Cardiac fibroblast (primary cell): ENCODE measurements around the gene GPATCH2L.

ENCODE experiments used
- DNase-seq, 2 donors: peaks; one replicate each; pipeline versions ENCODE4 v3.0.0 to v3.0.0-alpha.2; 2010; ENCODE audit warnings: low read depth in 2 of 2
- H3K4me3 ChIP-seq, 2 donors: replicated peaks in 1 of 2; 1 replicate in 1 of 2; 2 replicates in 1 of 2; pipeline ENCODE4 v1.5.1; 2011; ENCODE audit warnings: low read depth in 2 of 2, low read length in 2 of 2, mild to moderate bottlenecking in 2 of 2, moderate library complexity in 1 of 2
- TF ChIP-seq, protein P1 (sequence below): IDR thresholded peaks from one replicate; pipeline ENCODE4 v1.5.1; 2011; ENCODE audit warnings: low read depth, mild to moderate bottlenecking, low read length, inconsistent platforms

Gene GPATCH2L

GRCh38 chr14:76253111-76253510 is 101.4 kb downstream of the GPATCH2L start:
- DNase-seq = no peak
- TF ChIP-seq, protein P1, sequence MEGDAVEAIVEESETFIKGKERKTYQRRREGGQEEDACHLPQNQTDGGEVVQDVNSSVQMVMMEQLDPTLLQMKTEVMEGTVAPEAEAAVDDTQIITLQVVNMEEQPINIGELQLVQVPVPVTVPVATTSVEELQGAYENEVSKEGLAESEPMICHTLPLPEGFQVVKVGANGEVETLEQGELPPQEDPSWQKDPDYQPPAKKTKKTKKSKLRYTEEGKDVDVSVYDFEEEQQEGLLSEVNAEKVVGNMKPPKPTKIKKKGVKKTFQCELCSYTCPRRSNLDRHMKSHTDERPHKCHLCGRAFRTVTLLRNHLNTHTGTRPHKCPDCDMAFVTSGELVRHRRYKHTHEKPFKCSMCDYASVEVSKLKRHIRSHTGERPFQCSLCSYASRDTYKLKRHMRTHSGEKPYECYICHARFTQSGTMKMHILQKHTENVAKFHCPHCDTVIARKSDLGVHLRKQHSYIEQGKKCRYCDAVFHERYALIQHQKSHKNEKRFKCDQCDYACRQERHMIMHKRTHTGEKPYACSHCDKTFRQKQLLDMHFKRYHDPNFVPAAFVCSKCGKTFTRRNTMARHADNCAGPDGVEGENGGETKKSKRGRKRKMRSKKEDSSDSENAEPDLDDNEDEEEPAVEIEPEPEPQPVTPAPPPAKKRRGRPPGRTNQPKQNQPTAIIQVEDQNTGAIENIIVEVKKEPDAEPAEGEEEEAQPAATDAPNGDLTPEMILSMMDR = no peak
- H3K4me3 ChIP-seq = no peak overlapping the region

GRCh38 chr14:76256545-76256944 is 104.8 kb downstream of the GPATCH2L start:
- TF ChIP-seq, protein P1 = no peak

DNA sequence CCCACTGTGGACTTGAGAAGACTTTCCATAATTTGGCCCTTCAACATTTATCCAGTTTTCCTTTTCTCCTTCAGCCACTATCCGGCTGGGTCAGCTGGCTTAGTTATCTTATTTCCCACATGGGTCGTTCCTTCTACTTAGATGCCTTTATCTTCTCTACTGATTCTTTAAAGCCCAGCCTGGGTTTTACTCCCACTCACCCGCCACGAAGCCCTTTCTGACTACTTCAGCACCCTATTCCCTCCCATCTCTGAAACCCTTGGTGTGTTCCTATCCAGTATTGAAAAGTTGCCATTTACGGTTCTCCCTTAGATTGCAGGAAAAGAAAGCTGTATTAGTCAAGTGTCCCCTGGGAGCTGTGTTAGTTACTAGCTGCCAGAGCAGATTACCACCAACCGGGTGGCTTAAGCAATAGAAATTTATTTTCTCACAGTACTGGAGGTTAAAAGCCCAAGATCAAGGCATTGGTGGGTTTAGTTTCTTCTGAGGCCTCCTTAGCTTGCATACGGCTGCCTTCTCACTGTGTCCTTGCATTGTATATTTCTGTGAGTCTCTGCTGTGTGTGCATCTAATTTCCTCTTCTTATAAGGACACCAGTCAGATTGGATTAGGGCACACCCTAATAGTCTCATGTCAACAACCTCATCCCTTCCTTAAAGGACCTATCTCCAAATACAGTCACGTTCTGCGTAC is 105.5 kb downstream of the GPATCH2L start:
- H3K4me3 ChIP-seq = no peak overlapping the region
- peak; percentile 85 to 93 for DNase-seq
- TF ChIP-seq, protein P1 = no peak

More at GRCh38 chr14:76256545-76256944, 104.8 kb downstream of the GPATCH2L start:
- no peak overlapping the region for H3K4me3 ChIP-seq
- no peak for DNase-seq

GRCh38 chr14:76257842-76258397 is 106.2 kb downstream of the GPATCH2L start:
- TF ChIP-seq, protein P1 = no peak
- DNase-seq = no peak
- H3K4me3 ChIP-seq = no peak overlapping the region

DNA sequence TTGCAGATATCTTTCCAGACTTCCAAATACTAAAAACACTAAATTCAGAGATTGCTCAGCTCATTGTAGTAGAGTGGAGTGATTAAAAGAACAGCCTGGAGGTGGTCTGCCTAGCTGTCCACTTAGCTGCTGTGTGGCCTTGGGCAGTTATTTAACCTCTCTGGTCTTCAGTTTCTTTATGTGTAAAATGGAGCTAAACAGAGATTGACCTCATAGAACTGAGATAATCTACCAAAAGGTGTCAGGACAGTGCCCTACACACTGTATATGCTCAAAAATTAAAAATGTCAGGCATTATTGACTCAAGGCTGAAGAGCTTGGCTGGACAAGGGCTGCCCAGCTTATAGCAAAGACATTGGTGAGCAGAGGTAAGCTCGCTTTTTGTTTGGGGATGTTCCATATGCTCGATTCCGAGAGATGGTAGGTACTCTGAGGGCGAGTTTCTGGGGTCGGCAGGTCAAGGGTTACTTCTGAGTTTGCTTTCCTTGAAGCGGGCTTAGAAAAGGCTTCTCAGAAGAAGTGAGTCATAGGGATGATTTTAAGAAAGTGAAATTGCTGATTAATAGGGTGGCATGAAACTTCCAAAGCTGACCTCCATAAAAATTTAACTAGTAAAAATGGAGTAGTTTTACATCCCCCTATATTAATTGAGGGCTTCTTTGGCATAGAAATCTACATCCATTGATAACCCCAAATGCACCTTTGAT is 107.5 kb downstream of the GPATCH2L start:
- TF ChIP-seq, protein P1 = no peak
- no peak overlapping the region for H3K4me3 ChIP-seq
- peak in 1 of 2 donors; percentile 7 for DNase-seq

DNA sequence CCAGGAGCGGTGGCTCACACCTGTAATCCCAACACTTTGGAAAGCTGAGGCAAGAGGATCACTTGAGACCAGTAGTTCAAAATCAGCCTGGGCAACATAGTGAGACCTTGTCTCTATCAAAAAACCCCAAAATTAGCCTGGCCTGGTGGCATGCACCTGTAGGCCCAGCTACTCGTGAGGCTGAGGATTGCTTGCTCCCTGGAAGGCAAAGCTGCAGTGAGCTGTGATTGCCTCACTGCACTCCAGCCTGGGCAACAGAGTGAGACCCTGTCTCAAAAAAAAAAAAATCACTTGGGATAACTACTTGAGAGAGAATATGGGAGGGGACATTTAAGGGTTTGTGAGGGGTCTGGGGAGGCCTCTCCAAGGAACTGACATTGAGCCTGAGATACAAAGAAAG is 109.0 kb downstream of the GPATCH2L start:
- TF ChIP-seq, protein P1 = no peak
- DNase-seq = no peak
- no peak overlapping the region for H3K4me3 ChIP-seq
